HFF-Myc (cell line): Measurements from ENCODE around the gene TIAM1.
A peak's percentile ranks its signal among the peaks of the same experiment; 100 is the strongest.

Experiments
- DNase-seq: peaks from one replicate; pipeline ENCODE4 v3.0.0-alpha.2; 2011; ENCODE audit warnings: low read depth; ENCODE audit errors: extremely low read depth
- H3K4me3 ChIP-seq: replicated peaks from 2 replicates; pipeline ENCODE4 v1.5.1; 2011; ENCODE audit warnings: low read depth, mild to moderate bottlenecking, control low read depth, low read length
- TF ChIP-seq, protein P1 (sequence below): IDR thresholded peaks from 2 replicates; pipeline ENCODE4 v1.5.1; 2012; ENCODE audit warnings: mild to moderate bottlenecking, low read depth, low read length, control low read depth; ENCODE audit errors: missing control alignments

Gene TIAM1

GRCh38 chr21:31348188-31348587 lies 4.1 kb upstream of the TIAM1 start:
- TF ChIP-seq, protein P1, sequence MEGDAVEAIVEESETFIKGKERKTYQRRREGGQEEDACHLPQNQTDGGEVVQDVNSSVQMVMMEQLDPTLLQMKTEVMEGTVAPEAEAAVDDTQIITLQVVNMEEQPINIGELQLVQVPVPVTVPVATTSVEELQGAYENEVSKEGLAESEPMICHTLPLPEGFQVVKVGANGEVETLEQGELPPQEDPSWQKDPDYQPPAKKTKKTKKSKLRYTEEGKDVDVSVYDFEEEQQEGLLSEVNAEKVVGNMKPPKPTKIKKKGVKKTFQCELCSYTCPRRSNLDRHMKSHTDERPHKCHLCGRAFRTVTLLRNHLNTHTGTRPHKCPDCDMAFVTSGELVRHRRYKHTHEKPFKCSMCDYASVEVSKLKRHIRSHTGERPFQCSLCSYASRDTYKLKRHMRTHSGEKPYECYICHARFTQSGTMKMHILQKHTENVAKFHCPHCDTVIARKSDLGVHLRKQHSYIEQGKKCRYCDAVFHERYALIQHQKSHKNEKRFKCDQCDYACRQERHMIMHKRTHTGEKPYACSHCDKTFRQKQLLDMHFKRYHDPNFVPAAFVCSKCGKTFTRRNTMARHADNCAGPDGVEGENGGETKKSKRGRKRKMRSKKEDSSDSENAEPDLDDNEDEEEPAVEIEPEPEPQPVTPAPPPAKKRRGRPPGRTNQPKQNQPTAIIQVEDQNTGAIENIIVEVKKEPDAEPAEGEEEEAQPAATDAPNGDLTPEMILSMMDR, result no peak
- no peak for DNase-seq
- no peak overlapping the region for H3K4me3 ChIP-seq

- no peak for DNase-seq
- TF ChIP-seq, protein P1, result peak; percentile 45
- no peak overlapping the region for H3K4me3 ChIP-seq
These were observed 3.5 kb upstream of the TIAM1 start for GRCh38 chr21:31347435-31348032.

DNA sequence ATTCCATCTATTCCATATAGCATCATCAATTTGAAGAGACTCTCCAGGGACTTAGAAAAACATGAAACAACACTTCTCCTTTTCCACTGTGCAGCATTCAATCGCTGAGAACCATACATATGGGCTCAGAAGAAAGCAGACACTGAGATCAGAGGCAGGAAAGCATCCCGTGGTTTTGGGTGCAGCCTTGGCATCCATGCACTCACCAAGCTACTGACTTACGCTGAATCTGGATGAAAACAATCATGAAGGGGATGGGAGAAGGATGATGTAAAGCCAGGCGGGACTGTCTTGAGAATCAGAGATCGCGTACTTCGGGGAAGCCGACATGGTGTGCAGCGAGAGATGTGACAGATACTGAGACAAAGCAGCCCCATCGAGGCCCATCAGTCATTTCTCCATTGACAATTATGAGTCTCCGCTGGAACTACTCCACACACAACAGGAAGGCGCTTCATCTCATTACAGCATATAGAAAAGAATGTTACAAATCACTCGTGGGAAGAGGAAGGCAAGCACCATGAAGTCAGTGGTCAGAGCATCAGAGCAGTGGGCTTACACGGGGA lies 2.3 kb upstream of the TIAM1 start:
- TF ChIP-seq, protein P1, result no peak
- H3K4me3 ChIP-seq, result no peak overlapping the region
- DNase-seq, result no peak

DNA sequence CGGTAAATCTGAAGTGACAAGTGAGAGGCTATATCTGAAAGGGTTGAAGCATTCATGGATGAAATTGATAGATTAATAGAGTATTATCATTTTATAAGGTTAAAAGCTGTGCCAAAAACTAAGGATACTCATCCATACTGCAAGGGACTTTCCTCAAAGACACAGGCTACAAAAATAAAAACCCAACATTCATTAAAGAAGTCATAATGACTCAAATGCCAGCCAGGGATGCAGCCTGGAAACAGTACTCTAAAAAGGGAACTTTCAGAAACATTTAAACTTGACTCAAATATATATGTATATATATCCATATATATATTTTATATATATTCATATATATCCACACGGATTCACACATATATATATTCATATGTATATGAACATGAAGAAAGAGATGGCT lies 1.1 kb upstream of the TIAM1 start:
- DNase-seq, result no peak
- TF ChIP-seq, protein P1, result no peak
- H3K4me3 ChIP-seq, result no peak overlapping the region

GRCh38 chr21:31343030-31343510 lies 991 bp downstream of the TIAM1 start:
- DNase-seq, result no peak
- TF ChIP-seq, protein P1, result no peak
- peak overlapping the region; percentile 41 for H3K4me3 ChIP-seq

DNA sequence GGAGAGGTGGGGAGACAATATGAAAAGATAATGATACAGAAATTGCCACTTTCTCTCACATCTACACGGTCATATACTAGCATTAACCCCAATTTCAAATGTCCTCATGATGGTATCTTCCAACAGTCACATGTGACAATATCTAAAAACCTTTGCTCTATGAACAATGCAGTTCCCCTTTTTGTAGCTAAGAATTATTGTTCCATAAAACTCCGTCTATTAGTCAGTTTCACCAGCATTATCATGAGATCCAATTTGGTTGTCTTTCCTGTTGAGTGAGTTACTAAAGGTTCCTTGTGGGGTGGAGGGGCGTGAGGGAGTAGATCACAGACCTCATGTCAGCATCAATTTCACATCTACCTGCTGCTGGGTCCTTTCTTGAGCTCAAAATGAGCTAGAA lies 1.7 kb downstream of the TIAM1 start:
- TF ChIP-seq, protein P1, result no peak
- no peak for DNase-seq
- no peak overlapping the region for H3K4me3 ChIP-seq
